ENCODE measurements around the gene GNAI1. TPM values are rescaled to one million over a fixed set of nuclear protein-coding genes. Genes with fewer than 3 reads are reported as not detected.

Gene GNAI1
- total RNA-seq, 1 donor: 73.8 TPM

DNA sequence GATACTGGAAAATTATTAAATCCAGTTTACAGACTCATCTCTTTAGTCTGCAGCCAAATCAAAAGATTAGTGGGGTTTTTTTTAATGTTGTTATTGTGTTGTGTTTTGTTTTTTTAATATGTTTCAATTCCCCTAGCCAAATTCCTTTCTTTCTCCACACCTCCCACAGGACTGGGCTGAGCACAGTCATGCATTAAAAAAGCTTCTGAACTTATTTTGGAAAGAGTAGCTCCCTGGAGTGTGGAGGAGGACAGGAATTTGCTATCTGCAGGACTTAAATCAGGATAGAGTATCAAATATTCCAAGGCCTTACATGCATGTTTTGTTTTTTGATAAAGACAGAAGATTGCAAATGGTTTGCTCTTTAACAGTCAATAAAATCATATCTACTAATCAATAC is 90.7 kb downstream of the GNAI1 start:
- DNase-seq (ENCODE audit: low read depth): peak; percentile 44
- no peak overlapping the region for H3K4me3 ChIP-seq (ENCODE audit: low read depth, low read length)
- TF ChIP-seq, protein P1, sequence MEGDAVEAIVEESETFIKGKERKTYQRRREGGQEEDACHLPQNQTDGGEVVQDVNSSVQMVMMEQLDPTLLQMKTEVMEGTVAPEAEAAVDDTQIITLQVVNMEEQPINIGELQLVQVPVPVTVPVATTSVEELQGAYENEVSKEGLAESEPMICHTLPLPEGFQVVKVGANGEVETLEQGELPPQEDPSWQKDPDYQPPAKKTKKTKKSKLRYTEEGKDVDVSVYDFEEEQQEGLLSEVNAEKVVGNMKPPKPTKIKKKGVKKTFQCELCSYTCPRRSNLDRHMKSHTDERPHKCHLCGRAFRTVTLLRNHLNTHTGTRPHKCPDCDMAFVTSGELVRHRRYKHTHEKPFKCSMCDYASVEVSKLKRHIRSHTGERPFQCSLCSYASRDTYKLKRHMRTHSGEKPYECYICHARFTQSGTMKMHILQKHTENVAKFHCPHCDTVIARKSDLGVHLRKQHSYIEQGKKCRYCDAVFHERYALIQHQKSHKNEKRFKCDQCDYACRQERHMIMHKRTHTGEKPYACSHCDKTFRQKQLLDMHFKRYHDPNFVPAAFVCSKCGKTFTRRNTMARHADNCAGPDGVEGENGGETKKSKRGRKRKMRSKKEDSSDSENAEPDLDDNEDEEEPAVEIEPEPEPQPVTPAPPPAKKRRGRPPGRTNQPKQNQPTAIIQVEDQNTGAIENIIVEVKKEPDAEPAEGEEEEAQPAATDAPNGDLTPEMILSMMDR (IDR thresholded peaks at IDR 0.05; ENCODE audit: insufficient read depth, low read depth, low read length): no peak

DNA sequence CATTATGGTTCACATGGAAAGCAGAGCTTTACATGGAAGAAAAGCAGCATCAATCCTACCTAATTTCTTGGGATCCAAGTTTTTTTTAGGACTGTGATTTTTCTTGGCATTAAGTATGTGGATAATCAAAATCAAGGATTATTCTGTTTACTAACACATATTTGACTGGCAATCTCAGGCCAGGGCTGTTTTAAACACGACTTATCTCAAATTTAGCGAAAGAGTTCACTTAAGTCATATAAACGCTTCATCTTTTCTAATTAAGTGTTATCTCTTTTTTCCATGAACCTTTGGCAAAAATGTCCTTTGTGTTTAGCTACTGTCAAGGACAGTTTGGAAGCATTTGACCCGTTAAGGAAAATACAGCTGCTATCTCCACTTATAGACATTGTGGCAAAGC is 92.0 kb downstream of the GNAI1 start:
- no peak for DNase-seq (ENCODE audit: low read depth)
- TF ChIP-seq, protein P1 (IDR thresholded peaks at IDR 0.05; ENCODE audit: insufficient read depth, low read depth, low read length): no peak
- no peak overlapping the region for H3K4me3 ChIP-seq (ENCODE audit: low read depth, low read length)

DNA sequence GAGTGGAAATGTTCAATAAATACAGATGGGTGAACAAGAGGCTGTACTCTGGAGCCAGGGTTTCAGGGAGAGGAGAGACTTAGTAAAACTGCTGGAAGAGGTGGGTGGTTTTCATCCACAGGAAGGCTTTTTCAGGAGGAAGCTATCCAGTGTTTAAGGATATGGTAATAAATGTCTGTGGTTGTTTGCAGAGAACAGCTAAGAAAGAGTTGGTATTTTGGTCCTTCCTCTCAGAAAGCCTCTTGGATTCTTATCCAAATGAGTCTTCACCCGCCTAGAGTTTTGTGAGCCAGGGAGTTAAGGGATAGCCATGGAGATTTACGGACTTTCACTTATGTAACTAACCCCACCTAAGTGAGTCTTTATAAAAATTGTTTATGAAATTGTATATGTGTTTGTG is 95.7 kb downstream of the GNAI1 start:
- TF ChIP-seq, protein P1 (IDR thresholded peaks at IDR 0.05; ENCODE audit: insufficient read depth, low read depth, low read length): no peak
- H3K4me3 ChIP-seq (ENCODE audit: low read depth, low read length): no peak overlapping the region
- peak; percentile 42 for DNase-seq (ENCODE audit: low read depth)

GRCh38 chr7:80231707-80232106 is 97.1 kb downstream of the GNAI1 start:
- no peak overlapping the region for H3K4me3 ChIP-seq (ENCODE audit: low read depth, low read length)
- TF ChIP-seq, protein P1 (IDR thresholded peaks at IDR 0.05; ENCODE audit: insufficient read depth, low read depth, low read length): no peak
- peak; percentile 73 for DNase-seq (ENCODE audit: low read depth)

GRCh38 chr7:80232979-80233724 is 98.5 kb downstream of the GNAI1 start:
- no peak for DNase-seq (ENCODE audit: low read depth)
- TF ChIP-seq, protein P1 (IDR thresholded peaks at IDR 0.05; ENCODE audit: insufficient read depth, low read depth, low read length): no peak
- no peak overlapping the region for H3K4me3 ChIP-seq (ENCODE audit: low read depth, low read length)

DNA sequence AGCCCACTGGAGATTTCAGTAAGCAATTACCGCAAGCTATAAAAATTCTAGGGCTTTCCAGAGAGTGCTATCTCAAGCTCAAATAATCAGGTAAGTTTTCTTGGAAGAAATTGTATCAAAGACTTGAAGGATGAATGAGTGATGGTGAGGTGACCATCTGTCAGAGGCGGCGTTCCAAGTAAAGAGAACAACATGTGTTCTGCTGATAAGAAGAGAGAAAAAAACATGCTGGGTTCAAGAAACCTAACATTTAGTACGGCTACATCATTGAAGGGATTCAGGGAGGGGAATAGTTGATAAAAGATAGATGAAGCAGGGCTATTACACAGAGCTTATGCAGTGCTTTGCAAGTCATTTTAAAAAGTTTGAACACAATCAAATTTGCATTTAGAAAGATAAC is 100.7 kb downstream of the GNAI1 start:
- TF ChIP-seq, protein P1 (IDR thresholded peaks at IDR 0.05; ENCODE audit: insufficient read depth, low read depth, low read length): no peak
- DNase-seq (ENCODE audit: low read depth): no peak

GRCh38 chr7:80236681-80237080 is 102.0 kb downstream of the GNAI1 start:
- no peak for DNase-seq (ENCODE audit: low read depth)
- H3K4me3 ChIP-seq (ENCODE audit: low read depth, low read length): no peak overlapping the region
- TF ChIP-seq, protein P1 (IDR thresholded peaks at IDR 0.05; ENCODE audit: insufficient read depth, low read depth, low read length): no peak

More for the DNA sequence above, 100.7 kb downstream of the GNAI1 start:
- no peak overlapping the region for H3K4me3 ChIP-seq (ENCODE audit: low read depth, low read length)

Measured in fibroblast of villous mesenchyme (primary cell).